ENCODE results near the gene CREB5.

- TF ChIP-seq CTCF (conservative IDR thresholded peaks at IDR 0.05; ENCODE audit: low read depth, low read length) (no peak), EZH2 (IDR thresholded peaks at IDR 0.05; ENCODE audit: low read length, unreplicated experiment) (no peak), EZH2phosphoT487 (IDR thresholded peaks at IDR 0.05; ENCODE audit: borderline replicate concordance, low read length) (no peak)
These were observed 30.9 kb upstream of the CREB5 start for GRCh38 chr7:28381466-28381865.

Data from PC-3 (cell line).